K562 (cell line): ENCODE results near the gene REX1BD. TPM values are rescaled to one million over a fixed set of nuclear protein-coding genes. Genes with fewer than 3 reads are reported as not detected.

Experiments
- CCAR2 ChIP-seq: fragments of 200-400 bp; formaldehyde crosslinking; IDR thresholded peaks from 2 replicates; pipeline ENCODE4 v1.6.1; 2017; ENCODE audit warnings: mild to moderate bottlenecking, low read depth, low read length
- CHD2 ChIP-seq: IDR thresholded peaks from 2 replicates; pipeline ENCODE4 v1.6.1; 2011; ENCODE audit warnings: low read depth, low read length
- HDAC1 ChIP-seq, 2 experiments: fragments of 450-650 bp; IDR thresholded peaks; 2 replicates each; pipeline ENCODE4 v1.6.1; 2016 to 2017; ENCODE audit warnings: inconsistent platforms in 1 of 2, mild to moderate bottlenecking in 1 of 2, moderate library complexity in 1 of 2
- HMG20A ChIP-seq: fragments of 450-650 bp; formaldehyde crosslinking; conservative IDR thresholded peaks from 2 replicates; pipeline ENCODE4 v1.4.0; 2020; ENCODE audit warnings: mild to moderate bottlenecking, mixed read lengths
- IFI16 ChIP-seq: fragments of 250-450 bp; sonication (Bioruptor Pico); IDR thresholded peaks from 2 replicates; pipeline ENCODE4 v2.1.2; 2022; ENCODE audit warnings: mild to moderate bottlenecking, inconsistent platforms
- MCM7 ChIP-seq, 2 experiments: fragments of 450-650 bp; IDR thresholded peaks; 2 replicates each; pipeline ENCODE4 v1.6.1; 2016 to 2018
- NFIC ChIP-seq: fragments of 450-650 bp; IDR thresholded peaks from 2 replicates; pipeline ENCODE4 v1.6.1; 2017; ENCODE audit warnings: mild to moderate bottlenecking, inconsistent platforms
- SIN3A ChIP-seq, 2 experiments: fragments of 150-350 bp in 1 of 2; IDR thresholded peaks; 2 replicates each; pipeline ENCODE4 v1.6.1; 2011 to 2016; ENCODE audit warnings: borderline replicate concordance in 2 of 2, low read depth in 2 of 2, low read length in 2 of 2, mild to moderate bottlenecking in 2 of 2, moderate library complexity in 2 of 2; ENCODE audit not compliant: control insufficient read depth in 1 of 2
- WHSC1 ChIP-seq: IDR thresholded peaks from one replicate; pipeline ENCODE4 v1.6.1; 2012; ENCODE audit warnings: low read length, control low read depth, inconsistent platforms
- ZFX ChIP-seq: sonication (generic); formaldehyde crosslinking; IDR thresholded peaks from 2 replicates; pipeline ENCODE4 v1.8.0; 2022; ENCODE audit warnings: mild to moderate bottlenecking, missing genetic modification reagents, moderate library complexity
- ZNF12 ChIP-seq: sonication (generic); formaldehyde crosslinking; IDR thresholded peaks from 2 replicates; pipeline ENCODE4 v1.4.0; 2020; ENCODE audit warnings: mild to moderate bottlenecking, missing genetic modification reagents
- ZNF263 ChIP-seq: sonication (generic); formaldehyde crosslinking; IDR thresholded peaks from 2 replicates; pipeline ENCODE4 v1.8.0; 2022; ENCODE audit warnings: mild to moderate bottlenecking, missing genetic modification reagents, borderline replicate concordance
- ZNF384 ChIP-seq: IDR thresholded peaks from 2 replicates; pipeline ENCODE4 v1.6.1; 2012; ENCODE audit warnings: low read depth, low read length, improper control_type of control experiment
- ZNF436 ChIP-seq: fragments of 250-450, 450-650 bp; sonication (Bioruptor Pico); formaldehyde crosslinking; IDR thresholded peaks from 2 replicates; pipeline ENCODE4 v1.7.0; 2020; ENCODE audit warnings: mild to moderate bottlenecking
- ZNF780A ChIP-seq: fragments of 250-450 bp; sonication (Bioruptor Pico); IDR thresholded peaks from 2 replicates; pipeline ENCODE4 v1.5.0; 2021; ENCODE audit warnings: mild to moderate bottlenecking
- polyA plus RNA-seq, 8 experiments: library from polyadenylated mRNA; depleted of rRNA in 4 of 8; stranded (reverse) in 5 of 8; unstranded in 3 of 8; fragments of >200 nt; fragmentation: Nextera tagmentation in 2 of 8; fragmentation: Illumina TruSeq in 1 of 8; extraction: Ambion mirVana in 2 of 8; extraction: Trizol in 1 of 8; gene quantifications; 2 replicates each; pipeline versions ENCODE4 v1.2.1 to v1.2.3, GENCODE V29; 2011 to 2014; ENCODE audit warnings: inconsistent platforms in 1 of 8, missing spikeins in 1 of 8
- total RNA-seq, 7 experiments: library from RNA; depleted of rRNA in 6 of 7; stranded (reverse); fragments of >200 nt in 6 of 7; fragmentation: Illumina TruSeq in 2 of 7; extraction: Trizol in 2 of 7; gene quantifications; 2 replicates each; pipeline versions ENCODE4 v1.2.1 to v1.2.3, GENCODE V29; 2011 to 2021; ENCODE audit warnings: low replicate concordance in 1 of 7
- TF ChIP-seq, protein P1 (sequence below): fragments of 450-650 bp; IDR thresholded peaks from 2 replicates; pipeline ENCODE4 v1.6.1; 2016; ENCODE audit warnings: antibody characterized with exemption
- TF ChIP-seq, protein P2 (sequence below): fragments of 150-350 bp; IDR thresholded peaks from 2 replicates; pipeline ENCODE4 v1.6.1; 2014; ENCODE audit warnings: low read depth, mild to moderate bottlenecking, low read length, borderline replicate concordance
- TF ChIP-seq, protein P3 (sequence below): sonication (generic); formaldehyde crosslinking; IDR thresholded peaks from 2 replicates; pipeline ENCODE4 v1.8.1; 2023; ENCODE audit warnings: mild to moderate bottlenecking, missing genetic modification reagents
- TF ChIP-seq, protein P4 (sequence below): fragments of 450-650 bp; formaldehyde crosslinking; IDR thresholded peaks from 2 replicates; pipeline ENCODE4 v1.4.0; 2020; ENCODE audit warnings: mild to moderate bottlenecking, moderate library complexity

REX1BD gene
- total and polyA plus RNA-seq, 9 of the 15 experiments (the other 6 are each of a cell fraction or from before 2014, with no cell fraction given) = 1.9 to 136 (median 13.8) TPM

DNA sequence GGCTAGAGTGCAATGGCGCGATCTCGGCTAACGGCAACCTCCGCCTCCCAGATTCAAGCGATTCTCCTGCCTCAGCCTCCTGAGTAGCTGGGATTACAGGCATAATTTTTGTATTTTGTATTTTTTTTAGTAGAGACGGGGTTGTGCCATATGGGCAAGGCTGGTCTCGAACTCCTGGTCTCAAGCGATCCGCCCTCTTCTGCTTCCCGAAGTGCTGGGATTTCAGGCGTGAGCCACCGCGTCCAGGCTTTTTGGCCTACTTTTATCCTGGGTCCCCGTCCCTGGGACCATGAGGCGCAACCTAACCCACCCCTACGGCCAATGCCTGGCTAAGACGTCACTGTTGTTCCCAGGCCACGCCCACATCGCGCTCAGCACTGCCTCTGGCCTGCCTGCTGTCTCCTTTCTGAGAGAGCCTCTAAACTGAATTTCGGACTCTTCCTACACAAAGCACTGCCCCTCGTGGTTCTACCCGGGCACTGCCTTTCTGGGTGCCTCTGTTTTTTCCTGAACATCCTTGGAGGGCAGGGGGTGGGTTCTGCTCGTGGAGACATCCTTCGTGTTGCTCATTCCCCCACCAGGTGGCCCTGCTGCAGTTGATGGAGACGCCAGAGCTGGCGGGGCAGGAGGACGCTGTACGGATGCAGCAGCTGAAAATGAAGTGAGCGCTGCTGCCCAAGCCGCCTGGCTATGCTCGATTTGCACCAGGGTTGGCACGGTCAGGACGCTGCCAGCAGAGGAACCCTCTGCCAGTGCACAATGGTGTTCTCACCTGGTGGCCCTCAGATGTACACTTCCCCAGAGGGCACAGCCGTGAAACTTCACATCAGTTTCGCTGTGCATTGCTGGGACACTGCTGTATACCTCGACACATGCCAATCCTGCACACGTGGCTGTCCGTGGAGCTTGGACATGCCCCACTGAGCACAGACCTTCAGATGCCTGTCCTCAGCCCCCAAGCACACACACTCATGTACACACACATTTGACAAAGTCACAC lies 2.0 kb downstream of the REX1BD start (continued):
- TF ChIP-seq, protein P1, sequence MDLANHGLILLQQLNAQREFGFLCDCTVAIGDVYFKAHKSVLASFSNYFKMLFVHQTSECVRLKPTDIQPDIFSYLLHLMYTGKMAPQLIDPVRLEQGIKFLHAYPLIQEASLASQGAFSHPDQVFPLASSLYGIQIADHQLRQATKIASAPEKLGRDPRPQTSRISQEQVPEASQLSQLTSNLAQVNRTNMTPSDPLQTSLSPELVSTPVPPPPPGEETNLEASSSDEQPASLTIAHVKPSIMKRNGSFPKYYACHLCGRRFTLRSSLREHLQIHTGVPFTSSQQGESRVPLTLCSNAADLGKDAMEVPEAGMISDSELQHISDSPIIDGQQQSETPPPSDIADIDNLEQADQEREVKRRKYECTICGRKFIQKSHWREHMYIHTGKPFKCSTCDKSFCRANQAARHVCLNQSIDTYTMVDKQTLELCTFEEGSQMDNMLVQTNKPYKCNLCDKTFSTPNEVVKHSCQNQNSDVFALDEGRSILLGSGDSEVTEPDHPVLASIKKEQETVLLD = no peak
- TF ChIP-seq WHSC1 (no peak), ZNF263 (CRISPR knock-in tag) (0 out of 2 replicates have a peak, but pooled peaks have one; percentile 13), ZNF436 (CRISPR knock-in tag) (no peak), HMG20A (CRISPR knock-in tag) (no peak), SIN3A (IDR thresholded peaks at IDR 0.05; ENCODE audit: borderline replicate concordance in 2 of 2, control insufficient read depth in 1 of 2, low read depth in 2 of 2, low read length in 2 of 2) (no peak; a peak in 1 of 4 replicates), CCAR2 (no peak), MCM7 (IDR thresholded peaks at IDR 0.05) (no peak), ZNF384 (peak; percentile 9), NFIC (no peak), HDAC1 (IDR thresholded peaks at IDR 0.05) (no peak), ZNF12 (CRISPR knock-in tag) (no peak), ZFX (CRISPR knock-in tag) (peak; percentile 64; the same call in 1 of the 2 replicates), IFI16 (no peak), ZNF780A (CRISPR knock-in tag) (no peak), CHD2 (no peak)
- TF ChIP-seq, protein P2, sequence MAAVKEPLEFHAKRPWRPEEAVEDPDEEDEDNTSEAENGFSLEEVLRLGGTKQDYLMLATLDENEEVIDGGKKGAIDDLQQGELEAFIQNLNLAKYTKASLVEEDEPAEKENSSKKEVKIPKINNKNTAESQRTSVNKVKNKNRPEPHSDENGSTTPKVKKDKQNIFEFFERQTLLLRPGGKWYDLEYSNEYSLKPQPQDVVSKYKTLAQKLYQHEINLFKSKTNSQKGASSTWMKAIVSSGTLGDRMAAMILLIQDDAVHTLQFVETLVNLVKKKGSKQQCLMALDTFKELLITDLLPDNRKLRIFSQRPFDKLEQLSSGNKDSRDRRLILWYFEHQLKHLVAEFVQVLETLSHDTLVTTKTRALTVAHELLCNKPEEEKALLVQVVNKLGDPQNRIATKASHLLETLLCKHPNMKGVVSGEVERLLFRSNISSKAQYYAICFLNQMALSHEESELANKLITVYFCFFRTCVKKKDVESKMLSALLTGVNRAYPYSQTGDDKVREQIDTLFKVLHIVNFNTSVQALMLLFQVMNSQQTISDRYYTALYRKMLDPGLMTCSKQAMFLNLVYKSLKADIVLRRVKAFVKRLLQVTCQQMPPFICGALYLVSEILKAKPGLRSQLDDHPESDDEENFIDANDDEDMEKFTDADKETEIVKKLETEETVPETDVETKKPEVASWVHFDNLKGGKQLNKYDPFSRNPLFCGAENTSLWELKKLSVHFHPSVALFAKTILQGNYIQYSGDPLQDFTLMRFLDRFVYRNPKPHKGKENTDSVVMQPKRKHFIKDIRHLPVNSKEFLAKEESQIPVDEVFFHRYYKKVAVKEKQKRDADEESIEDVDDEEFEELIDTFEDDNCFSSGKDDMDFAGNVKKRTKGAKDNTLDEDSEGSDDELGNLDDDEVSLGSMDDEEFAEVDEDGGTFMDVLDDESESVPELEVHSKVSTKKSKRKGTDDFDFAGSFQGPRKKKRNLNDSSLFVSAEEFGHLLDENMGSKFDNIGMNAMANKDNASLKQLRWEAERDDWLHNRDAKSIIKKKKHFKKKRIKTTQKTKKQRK = no peak
- TF ChIP-seq, protein P3, sequence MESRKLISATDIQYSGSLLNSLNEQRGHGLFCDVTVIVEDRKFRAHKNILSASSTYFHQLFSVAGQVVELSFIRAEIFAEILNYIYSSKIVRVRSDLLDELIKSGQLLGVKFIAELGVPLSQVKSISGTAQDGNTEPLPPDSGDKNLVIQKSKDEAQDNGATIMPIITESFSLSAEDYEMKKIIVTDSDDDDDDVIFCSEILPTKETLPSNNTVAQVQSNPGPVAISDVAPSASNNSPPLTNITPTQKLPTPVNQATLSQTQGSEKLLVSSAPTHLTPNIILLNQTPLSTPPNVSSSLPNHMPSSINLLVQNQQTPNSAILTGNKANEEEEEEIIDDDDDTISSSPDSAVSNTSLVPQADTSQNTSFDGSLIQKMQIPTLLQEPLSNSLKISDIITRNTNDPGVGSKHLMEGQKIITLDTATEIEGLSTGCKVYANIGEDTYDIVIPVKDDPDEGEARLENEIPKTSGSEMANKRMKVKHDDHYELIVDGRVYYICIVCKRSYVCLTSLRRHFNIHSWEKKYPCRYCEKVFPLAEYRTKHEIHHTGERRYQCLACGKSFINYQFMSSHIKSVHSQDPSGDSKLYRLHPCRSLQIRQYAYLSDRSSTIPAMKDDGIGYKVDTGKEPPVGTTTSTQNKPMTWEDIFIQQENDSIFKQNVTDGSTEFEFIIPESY (CRISPR knock-in tag) = peak; percentile 89
- TF ChIP-seq, protein P4, sequence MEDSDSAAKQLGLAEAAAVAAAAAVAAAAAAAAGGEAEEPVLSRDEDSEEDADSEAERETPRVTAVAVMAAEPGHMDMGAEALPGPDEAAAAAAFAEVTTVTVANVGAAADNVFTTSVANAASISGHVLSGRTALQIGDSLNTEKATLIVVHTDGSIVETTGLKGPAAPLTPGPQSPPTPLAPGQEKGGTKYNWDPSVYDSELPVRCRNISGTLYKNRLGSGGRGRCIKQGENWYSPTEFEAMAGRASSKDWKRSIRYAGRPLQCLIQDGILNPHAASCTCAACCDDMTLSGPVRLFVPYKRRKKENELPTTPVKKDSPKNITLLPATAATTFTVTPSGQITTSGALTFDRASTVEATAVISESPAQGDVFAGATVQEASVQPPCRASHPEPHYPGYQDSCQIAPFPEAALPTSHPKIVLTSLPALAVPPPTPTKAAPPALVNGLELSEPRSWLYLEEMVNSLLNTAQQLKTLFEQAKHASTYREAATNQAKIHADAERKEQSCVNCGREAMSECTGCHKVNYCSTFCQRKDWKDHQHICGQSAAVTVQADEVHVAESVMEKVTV (CRISPR knock-in tag) = no peak
